Fibroblast of the conjunctiva (primary cell): ENCODE measurements around the gene C1orf50.
"Not testable (repeated sequence)": the region's sequence is repeated elsewhere in the genome, so short reads cannot be mapped to it uniquely, and the experiment has no call there.

Experiments
- DNase-seq: peaks from one replicate; pipeline ENCODE4 v3.0.0-alpha.2; 2010; ENCODE audit warnings: low read depth

C1orf50 gene

GRCh38 chr1:42739753-42740700 is 27.0 kb upstream of the C1orf50 start, which contains the start of gene CLDN19:
Gene CLDN19, minus strand, starts transcription at chr1:42740236. Its CDS starts 173 bp downstream, at chr1:42740063.
- DNase-seq: no peak

- DNase-seq: no peak
Observed at GRCh38 chr1:42740851-42741580, 26.0 kb upstream of the C1orf50 start.

- no peak for DNase-seq
Observed at GRCh38 chr1:42741706-42742105, 25.3 kb upstream of the C1orf50 start.

- DNase-seq: no peak
Observed at GRCh38 chr1:42742141-42742540, 24.9 kb upstream of the C1orf50 start.

- no peak for DNase-seq
Observed at GRCh38 chr1:42742617-42743316, 24.3 kb upstream of the C1orf50 start.

- no peak for DNase-seq
Observed at GRCh38 chr1:42743317-42744147, 23.5 kb upstream of the C1orf50 start.

GRCh38 chr1:42744148-42744413 is 23.0 kb upstream of the C1orf50 start:
- DNase-seq: no peak

GRCh38 chr1:42745851-42746250 is 21.2 kb upstream of the C1orf50 start:
- no peak for DNase-seq

GRCh38 chr1:42746436-42747105 is 20.5 kb upstream of the C1orf50 start:
- DNase-seq: no peak

- DNase-seq: no peak
Observed at GRCh38 chr1:42747125-42747524, 19.9 kb upstream of the C1orf50 start.

- no peak for DNase-seq
Observed at GRCh38 chr1:42748021-42748420, 19.0 kb upstream of the C1orf50 start.

- DNase-seq: no peak
Observed at GRCh38 chr1:42748461-42749410, 18.3 kb upstream of the C1orf50 start.

GRCh38 chr1:42750041-42750440 is 17.0 kb upstream of the C1orf50 start:
- DNase-seq: no peak

GRCh38 chr1:42751511-42752070 is 15.5 kb upstream of the C1orf50 start:
- DNase-seq: not testable (repeated sequence)

GRCh38 chr1:42752284-42752683 is 14.8 kb upstream of the C1orf50 start:
- DNase-seq: no peak

- peak; percentile 36 for DNase-seq
Observed at GRCh38 chr1:42753070-42753469, 14.0 kb upstream of the C1orf50 start.

GRCh38 chr1:42756956-42757891 is 9.8 kb upstream of the C1orf50 start:
- peak; percentile 63 for DNase-seq

- DNase-seq: no peak
Observed at GRCh38 chr1:42757892-42758275, 9.2 kb upstream of the C1orf50 start.

- DNase-seq: no peak
Observed at GRCh38 chr1:42758641-42759040, 8.4 kb upstream of the C1orf50 start.
